Measurements from ENCODE around the gene SLC22A14.
A peak's percentile ranks its signal among the peaks of the same experiment; 100 is the strongest.
"Not testable (repeated sequence)": the region's sequence is repeated elsewhere in the genome, so short reads cannot be mapped to it uniquely, and the experiment has no call there.

The SLC22A14 gene

GRCh38 chr3:38281895-38282686, at the start of gene SLC22A14:
Gene SLC22A14, plus strand, starts transcription at chr3:38282294. Its CDS starts 23,733 bp downstream, at chr3:38306027.
- no peak within 1 kb of the TSS for H3K27ac ChIP-seq (ENCODE audit: poor library complexity, severe bottlenecking)
- no peak within 1 kb of the TSS for H3K4me3 ChIP-seq (ENCODE audit: severe bottlenecking)
- TF ChIP-seq, protein P1, sequence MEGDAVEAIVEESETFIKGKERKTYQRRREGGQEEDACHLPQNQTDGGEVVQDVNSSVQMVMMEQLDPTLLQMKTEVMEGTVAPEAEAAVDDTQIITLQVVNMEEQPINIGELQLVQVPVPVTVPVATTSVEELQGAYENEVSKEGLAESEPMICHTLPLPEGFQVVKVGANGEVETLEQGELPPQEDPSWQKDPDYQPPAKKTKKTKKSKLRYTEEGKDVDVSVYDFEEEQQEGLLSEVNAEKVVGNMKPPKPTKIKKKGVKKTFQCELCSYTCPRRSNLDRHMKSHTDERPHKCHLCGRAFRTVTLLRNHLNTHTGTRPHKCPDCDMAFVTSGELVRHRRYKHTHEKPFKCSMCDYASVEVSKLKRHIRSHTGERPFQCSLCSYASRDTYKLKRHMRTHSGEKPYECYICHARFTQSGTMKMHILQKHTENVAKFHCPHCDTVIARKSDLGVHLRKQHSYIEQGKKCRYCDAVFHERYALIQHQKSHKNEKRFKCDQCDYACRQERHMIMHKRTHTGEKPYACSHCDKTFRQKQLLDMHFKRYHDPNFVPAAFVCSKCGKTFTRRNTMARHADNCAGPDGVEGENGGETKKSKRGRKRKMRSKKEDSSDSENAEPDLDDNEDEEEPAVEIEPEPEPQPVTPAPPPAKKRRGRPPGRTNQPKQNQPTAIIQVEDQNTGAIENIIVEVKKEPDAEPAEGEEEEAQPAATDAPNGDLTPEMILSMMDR (IDR thresholded peaks at IDR 0.05; ENCODE audit: poor library complexity, severe bottlenecking), result peak; percentile 18
- ATAC-seq (ENCODE audit: low read depth) (peak; percentile 56), DNase-seq (ENCODE audit: low spot score) (no peak)
- no peaks in the 10 kb centered on the region for H3K9me3 ChIP-seq (ENCODE audit: severe bottlenecking)
- no peaks in the 10 kb centered on the region for H3K36me3 ChIP-seq (ENCODE audit: low read depth)
- no peaks in the 10 kb centered on the region for H3K27me3 ChIP-seq (ENCODE audit: insufficient read depth, poor library complexity, severe bottlenecking)
- no peaks in the 10 kb centered on the region for H3K4me1 ChIP-seq (ENCODE audit: insufficient read depth, poor library complexity, severe bottlenecking)

DNA sequence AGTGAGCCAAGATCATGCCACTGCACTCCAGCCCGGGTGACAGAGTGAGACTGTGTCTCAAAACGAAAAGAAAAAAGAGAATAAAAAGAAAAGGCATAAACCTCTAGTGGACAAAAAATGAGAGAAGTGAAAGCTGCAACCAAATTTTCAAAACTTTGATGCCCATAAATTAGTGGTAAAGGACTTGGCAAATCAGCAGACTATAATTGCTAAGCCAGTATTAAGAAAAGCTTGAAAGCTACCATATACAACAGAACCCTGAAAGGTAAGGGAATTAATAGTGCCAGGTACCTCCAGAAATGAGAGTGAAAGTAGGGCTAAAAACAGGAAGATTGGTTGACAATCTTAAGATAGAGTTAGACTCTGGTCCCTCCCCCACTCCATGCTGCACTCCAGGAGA, 49.4 kb upstream of the SLC22A14 start:
- no peak overlapping the region for H3K4me3 ChIP-seq (ENCODE audit: severe bottlenecking)

DNA sequence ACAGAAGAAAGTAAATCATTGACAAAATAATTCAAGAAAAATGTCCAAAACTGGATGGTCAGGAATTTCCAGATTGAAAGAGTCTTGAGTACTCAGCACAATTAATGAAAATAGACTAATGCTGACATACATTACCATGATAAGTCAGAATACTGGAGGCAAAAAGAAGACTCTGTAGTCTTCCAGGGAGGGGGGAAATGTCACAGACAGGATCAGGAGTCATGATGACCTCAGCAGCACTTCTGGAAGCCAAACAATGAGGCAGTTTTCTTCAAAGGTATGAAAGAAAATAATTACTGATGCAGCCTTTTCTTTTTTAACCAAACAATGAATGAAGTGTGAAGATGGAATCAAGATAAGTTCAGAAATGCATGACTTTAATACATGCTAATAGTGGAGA, 46.6 kb upstream of the SLC22A14 start:
- Histone ChIP-seq H3K27me3 (ENCODE audit: insufficient read depth, poor library complexity, severe bottlenecking) (no peaks in the 10 kb centered on the region), H3K4me1 (ENCODE audit: insufficient read depth, poor library complexity, severe bottlenecking) (no peaks in the 10 kb centered on the region), H3K36me3 (ENCODE audit: low read depth) (peaks cover 86% of the 10 kb centered on the region), H3K9me3 (ENCODE audit: severe bottlenecking) (no peaks in the 10 kb centered on the region), H3K27ac (ENCODE audit: poor library complexity, severe bottlenecking) (no peak overlapping the region), H3K4me3 (ENCODE audit: severe bottlenecking) (no peak overlapping the region)
- no peak for DNase-seq (ENCODE audit: low spot score)
- TF ChIP-seq, protein P1 (IDR thresholded peaks at IDR 0.05; ENCODE audit: poor library complexity, severe bottlenecking), result no peak
- ATAC-seq (ENCODE audit: low read depth), result no peak

More for the DNA sequence above, 49.4 kb upstream of the SLC22A14 start:
- H3K9me3 ChIP-seq (ENCODE audit: severe bottlenecking), result no peaks in the 10 kb centered on the region
- H3K4me1 ChIP-seq (ENCODE audit: insufficient read depth, poor library complexity, severe bottlenecking), result peaks cover 9% of the 10 kb centered on the region
- no peak overlapping the region for H3K27ac ChIP-seq (ENCODE audit: poor library complexity, severe bottlenecking)
- DNase-seq (ENCODE audit: low spot score) (no peak), ATAC-seq (ENCODE audit: low read depth) (no peak)
- H3K36me3 ChIP-seq (ENCODE audit: low read depth), result peaks cover 94% of the 10 kb centered on the region
- TF ChIP-seq, protein P1 (IDR thresholded peaks at IDR 0.05; ENCODE audit: poor library complexity, severe bottlenecking), result no peak
- H3K27me3 ChIP-seq (ENCODE audit: insufficient read depth, poor library complexity, severe bottlenecking), result no peaks in the 10 kb centered on the region

- no peak for DNase-seq (ENCODE audit: low spot score)
- ATAC-seq (ENCODE audit: low read depth), result no peak
- no peak overlapping the region for H3K27ac ChIP-seq (ENCODE audit: poor library complexity, severe bottlenecking)
- H3K4me1 ChIP-seq (ENCODE audit: insufficient read depth, poor library complexity, severe bottlenecking), result no peaks in the 10 kb centered on the region
- TF ChIP-seq, protein P1 (IDR thresholded peaks at IDR 0.05; ENCODE audit: poor library complexity, severe bottlenecking), result no peak
- no peaks in the 10 kb centered on the region for H3K27me3 ChIP-seq (ENCODE audit: insufficient read depth, poor library complexity, severe bottlenecking)
- H3K36me3 ChIP-seq (ENCODE audit: low read depth), result peaks cover 85% of the 10 kb centered on the region
- H3K4me3 ChIP-seq (ENCODE audit: severe bottlenecking), result no peak overlapping the region
- H3K9me3 ChIP-seq (ENCODE audit: severe bottlenecking), result no peaks in the 10 kb centered on the region
Measured at GRCh38 chr3:38238416-38239008, 43.6 kb upstream of the SLC22A14 start.

DNA sequence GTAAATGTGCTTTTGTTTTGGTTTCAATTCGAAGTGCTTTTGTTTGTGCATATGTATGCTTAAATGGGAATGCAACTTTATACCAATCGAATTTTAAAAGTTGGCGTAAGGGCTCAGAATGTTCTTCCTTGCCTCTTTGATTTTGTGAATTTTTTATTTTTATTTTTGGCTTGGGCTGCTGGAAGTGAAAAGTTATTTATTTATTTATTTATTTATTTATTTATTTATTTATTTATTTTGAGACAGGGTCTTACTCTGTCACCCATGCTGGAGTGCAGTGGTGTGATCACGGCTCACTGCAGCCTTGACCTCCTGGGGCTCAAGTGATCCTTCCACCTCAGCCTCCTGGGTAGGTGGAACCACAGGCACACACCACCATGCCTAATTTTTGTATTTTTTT, 39.3 kb upstream of the SLC22A14 start:
- H3K4me1 ChIP-seq (ENCODE audit: insufficient read depth, poor library complexity, severe bottlenecking); ATAC-seq (ENCODE audit: low read depth); H3K9me3 ChIP-seq (ENCODE audit: severe bottlenecking); H3K27ac ChIP-seq (ENCODE audit: poor library complexity, severe bottlenecking); H3K4me3 ChIP-seq (ENCODE audit: severe bottlenecking); H3K27me3 ChIP-seq (ENCODE audit: insufficient read depth, poor library complexity, severe bottlenecking); DNase-seq (ENCODE audit: low spot score): not testable (repeated sequence)
- H3K36me3 ChIP-seq (ENCODE audit: low read depth), result peaks cover 87% of the 10 kb centered on the region
